ENCODE results near the gene SLC22A6.
"Not testable (repeated sequence)": the region's sequence is repeated elsewhere in the genome, so short reads cannot be mapped to it uniquely, and the experiment has no call there.

Gene SLC22A6

DNA sequence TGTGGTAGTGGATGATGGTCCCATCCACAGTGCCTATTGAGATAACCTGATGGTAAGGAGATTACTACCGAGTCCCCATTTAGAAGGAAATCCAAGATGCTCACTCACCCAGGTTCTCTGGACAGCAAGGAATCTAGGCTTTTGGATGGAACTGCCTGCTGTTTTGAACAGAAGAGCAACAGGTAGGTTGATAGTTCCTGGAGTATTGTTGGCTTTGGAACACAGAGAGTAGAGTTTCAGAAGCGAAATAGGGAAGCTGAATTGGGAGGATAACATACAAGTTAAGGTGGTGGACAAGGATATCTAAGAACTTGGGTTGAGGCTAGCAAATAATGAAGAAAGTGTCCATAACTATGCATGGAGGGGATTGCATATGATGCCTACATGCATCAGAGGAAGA is 27.6 kb downstream of the SLC22A6 start:
- TF ChIP-seq, protein P1, sequence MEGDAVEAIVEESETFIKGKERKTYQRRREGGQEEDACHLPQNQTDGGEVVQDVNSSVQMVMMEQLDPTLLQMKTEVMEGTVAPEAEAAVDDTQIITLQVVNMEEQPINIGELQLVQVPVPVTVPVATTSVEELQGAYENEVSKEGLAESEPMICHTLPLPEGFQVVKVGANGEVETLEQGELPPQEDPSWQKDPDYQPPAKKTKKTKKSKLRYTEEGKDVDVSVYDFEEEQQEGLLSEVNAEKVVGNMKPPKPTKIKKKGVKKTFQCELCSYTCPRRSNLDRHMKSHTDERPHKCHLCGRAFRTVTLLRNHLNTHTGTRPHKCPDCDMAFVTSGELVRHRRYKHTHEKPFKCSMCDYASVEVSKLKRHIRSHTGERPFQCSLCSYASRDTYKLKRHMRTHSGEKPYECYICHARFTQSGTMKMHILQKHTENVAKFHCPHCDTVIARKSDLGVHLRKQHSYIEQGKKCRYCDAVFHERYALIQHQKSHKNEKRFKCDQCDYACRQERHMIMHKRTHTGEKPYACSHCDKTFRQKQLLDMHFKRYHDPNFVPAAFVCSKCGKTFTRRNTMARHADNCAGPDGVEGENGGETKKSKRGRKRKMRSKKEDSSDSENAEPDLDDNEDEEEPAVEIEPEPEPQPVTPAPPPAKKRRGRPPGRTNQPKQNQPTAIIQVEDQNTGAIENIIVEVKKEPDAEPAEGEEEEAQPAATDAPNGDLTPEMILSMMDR (conservative IDR thresholded peaks at IDR 0.05; ENCODE audit: low read depth, low read length): no peak
- DNase-seq (ENCODE audit: low read depth): no peak
- H3K4me3 ChIP-seq (ENCODE audit: low read length): no peak overlapping the region

DNA sequence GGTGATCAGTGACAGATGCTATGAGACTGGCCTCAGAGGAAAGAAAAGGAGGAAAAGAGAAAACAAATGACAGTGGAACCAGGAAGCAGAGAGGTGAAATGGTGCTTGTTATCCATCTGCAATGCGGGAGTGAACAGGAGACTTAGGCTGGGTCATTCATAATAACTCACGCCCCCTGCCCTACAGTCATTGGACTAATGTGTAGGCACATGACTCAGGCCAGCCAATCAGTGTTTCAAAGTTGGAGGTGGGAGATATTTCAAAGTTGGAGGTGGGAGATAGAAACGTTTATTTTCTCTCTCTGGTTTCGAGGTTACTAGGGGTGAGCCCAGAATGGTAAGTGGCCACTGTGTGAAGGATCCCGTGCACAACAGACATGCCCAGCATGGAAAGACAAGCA is 30.3 kb downstream of the SLC22A6 start:
- H3K4me3 ChIP-seq (ENCODE audit: low read length): no peak overlapping the region
- TF ChIP-seq, protein P1 (conservative IDR thresholded peaks at IDR 0.05; ENCODE audit: low read depth, low read length): no peak
- no peak for DNase-seq (ENCODE audit: low read depth)

DNA sequence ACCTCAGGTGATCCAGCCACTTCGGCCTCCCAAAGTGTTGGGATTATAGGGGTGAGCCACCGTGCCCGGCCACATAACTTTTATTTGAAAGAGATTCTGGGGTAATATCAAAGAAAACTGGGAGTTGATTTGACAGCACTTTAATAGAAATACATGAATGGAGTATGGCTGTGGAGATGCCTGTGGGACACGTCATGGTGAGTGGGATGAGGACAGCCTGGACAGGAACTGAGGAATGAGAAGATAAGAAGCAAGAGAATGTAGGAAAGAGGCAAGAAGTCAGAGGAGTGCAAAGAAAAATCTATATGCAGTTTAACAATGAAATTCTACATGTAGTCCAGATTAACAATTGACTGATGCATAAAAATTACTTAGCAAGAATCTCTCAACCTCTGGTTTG is 31.0 kb downstream of the SLC22A6 start:
- no peak for DNase-seq (ENCODE audit: low read depth)

DNA sequence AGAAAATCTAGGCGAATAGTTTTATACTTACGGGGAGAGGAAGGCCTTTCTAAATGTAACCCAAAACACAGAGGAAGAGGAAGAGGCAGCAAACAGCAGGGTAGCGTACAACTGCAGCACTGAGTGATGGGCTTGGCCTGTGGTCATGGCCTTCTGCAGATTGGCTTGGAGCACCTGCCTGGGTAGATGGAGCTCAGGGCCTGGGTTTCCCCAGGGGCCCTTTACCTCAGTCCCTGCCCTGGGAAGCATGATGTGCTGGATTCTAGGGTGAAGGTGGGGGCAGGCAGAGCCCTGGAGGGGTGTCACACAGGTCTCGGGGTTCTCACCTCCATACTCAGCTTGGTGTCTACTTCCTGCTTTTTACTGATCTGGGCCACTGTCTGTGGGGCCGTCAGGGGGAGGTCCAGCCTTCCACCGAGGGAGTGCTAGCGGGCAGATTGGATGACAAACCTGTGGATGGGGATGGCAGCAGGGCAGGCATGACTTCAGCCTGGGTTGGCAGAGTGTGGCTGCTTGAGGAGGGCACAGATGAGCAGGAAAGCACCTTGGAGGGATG is 35.9 kb downstream of the SLC22A6 start:
- DNase-seq (ENCODE audit: low read depth): no peak
- TF ChIP-seq, protein P1 (conservative IDR thresholded peaks at IDR 0.05; ENCODE audit: low read depth, low read length): no peak
- H3K4me3 ChIP-seq (ENCODE audit: low read length): no peak overlapping the region

More for the DNA sequence above, 31.0 kb downstream of the SLC22A6 start:
- no peak overlapping the region for H3K4me3 ChIP-seq (ENCODE audit: low read length)
- TF ChIP-seq, protein P1 (conservative IDR thresholded peaks at IDR 0.05; ENCODE audit: low read depth, low read length): no peak

DNA sequence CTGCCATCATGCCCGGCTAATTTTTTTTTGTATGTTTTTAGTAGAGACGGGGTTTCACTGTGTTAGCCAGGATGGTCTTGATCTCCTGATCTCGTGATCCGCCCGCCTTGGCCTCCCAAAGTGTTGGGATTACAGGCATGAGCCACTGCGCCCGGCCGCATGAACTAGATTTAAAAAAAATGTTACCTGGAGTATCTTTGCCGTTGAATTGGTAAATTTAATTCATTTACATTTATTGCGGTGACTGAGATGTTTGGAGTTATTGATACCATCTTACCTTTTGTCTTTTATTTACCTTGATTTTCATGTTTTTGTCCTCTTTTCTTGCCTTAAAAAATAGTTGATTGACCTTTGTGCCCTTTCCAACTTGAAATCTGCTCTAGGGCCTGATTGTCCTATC is 39.2 kb downstream of the SLC22A6 start:
- DNase-seq (ENCODE audit: low read depth): not testable (repeated sequence)

DNA sequence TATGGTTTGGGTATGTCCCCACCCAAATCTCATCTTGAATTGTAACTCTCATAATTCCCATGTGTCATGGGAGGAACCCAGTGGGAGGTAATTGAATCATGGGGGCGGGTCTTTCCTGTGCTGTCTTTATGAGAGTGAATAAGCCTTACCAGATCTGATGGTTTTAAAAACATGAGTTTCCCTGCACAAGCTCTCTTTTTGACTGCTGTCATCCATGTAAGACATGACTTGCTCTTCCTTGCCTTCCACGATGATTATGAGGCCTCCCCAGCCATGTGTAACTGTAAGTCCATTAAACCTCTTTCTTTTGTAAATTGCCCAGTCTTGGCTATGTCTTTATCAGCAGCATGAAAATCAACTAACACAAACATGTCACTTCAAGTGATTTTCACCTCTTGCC is 47.2 kb downstream of the SLC22A6 start:
- DNase-seq (ENCODE audit: low read depth); H3K4me3 ChIP-seq (ENCODE audit: low read length): not testable (repeated sequence)

More for the DNA sequence above, 39.2 kb downstream of the SLC22A6 start:
- not testable (repeated sequence) for H3K4me3 ChIP-seq (ENCODE audit: low read length)

DNA sequence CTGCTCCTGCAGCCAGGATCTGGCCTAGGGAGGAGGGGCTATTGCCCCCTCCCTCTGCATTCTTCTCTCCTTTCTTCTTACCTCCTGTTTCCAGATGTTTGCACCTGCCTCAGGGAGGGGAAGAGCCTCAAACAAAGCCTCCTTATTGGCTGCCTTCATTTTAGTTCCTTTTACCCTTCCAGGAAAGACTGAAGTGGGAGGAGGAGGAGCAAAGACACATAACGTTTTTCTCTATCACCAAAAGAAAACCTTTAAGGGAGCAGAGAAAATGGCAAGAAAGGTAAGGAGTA is 50.3 kb downstream of the SLC22A6 start:
- no peak for DNase-seq (ENCODE audit: low read depth)
- H3K4me3 ChIP-seq (ENCODE audit: low read length): no peak overlapping the region
- TF ChIP-seq, protein P1 (conservative IDR thresholded peaks at IDR 0.05; ENCODE audit: low read depth, low read length): no peak

DNA sequence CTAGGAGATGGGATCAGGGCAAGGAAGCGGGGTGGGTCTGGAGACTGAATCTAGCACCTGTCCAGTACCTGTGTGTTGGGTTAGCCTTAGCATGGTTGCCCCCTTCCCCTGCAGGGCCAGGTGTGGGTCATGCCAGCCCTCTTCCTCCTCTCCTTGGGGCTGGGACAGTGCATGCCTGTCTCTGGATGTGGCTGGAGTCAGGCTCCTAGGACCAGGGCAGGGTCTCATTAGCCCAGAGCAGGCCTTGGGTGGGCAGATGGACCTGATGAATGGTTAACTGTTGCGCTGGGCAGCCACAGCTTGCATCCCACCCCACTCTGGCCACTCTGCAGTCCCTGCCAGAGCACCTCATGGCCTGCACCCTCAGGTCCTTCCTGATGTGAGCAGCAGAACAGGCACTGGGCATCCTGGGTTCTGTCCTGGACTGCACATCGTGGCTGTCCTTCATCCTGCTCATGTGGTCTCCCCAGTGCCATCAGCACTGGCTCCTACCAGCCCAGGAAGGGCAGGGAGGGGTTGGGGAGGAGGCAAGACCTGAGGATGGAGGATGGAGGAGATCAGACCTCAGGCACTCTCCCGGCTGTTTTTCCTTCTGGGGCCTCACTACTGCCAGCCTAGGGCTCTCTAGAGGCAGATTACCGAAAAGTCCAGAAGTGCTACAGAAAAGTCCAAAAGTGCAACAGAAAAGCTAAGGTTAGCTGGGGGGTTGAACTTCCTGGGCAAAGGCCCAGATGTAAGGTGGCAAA is 50.8 kb downstream of the SLC22A6 start:
- H3K4me3 ChIP-seq (ENCODE audit: low read length): no peak overlapping the region
- TF ChIP-seq, protein P1 (conservative IDR thresholded peaks at IDR 0.05; ENCODE audit: low read depth, low read length): no peak
- DNase-seq (ENCODE audit: low read depth): no peak

Data from retinal pigment epithelial cell (primary cell).